ENCODE data around the gene HYAL2.

Gene HYAL2

GRCh38 chr3:50350213-50350526, 27.6 kb upstream of the HYAL2 start:
- Histone ChIP-seq H3K36me3 (ENCODE audit: insufficient read depth, low read length) (peaks cover 33% of the 10 kb centered on the region), H3K9ac (ENCODE audit: low read length) (peak overlapping the region; percentile 71), H3K27ac (ENCODE audit: low read depth, low read length) (peak overlapping the region; percentile 43), H3K4me3 (ENCODE audit: low read depth in 1 of 2, low read length in 2 of 2) (peak overlapping the region; percentile 66 to 91), H3K27me3 (ENCODE audit: control insufficient read depth in 1 of 2, insufficient read depth in 2 of 2, low read length in 2 of 2) (no peaks in the 10 kb centered on the region), H3K9me3 (ENCODE audit: low read length) (no peaks in the 10 kb centered on the region), H3K4me1 (ENCODE audit: insufficient read depth, low read length) (peaks cover 31% of the 10 kb centered on the region)

- Histone ChIP-seq H3K9ac (ENCODE audit: low read length) (no peak overlapping the region), H3K27me3 (ENCODE audit: control insufficient read depth in 1 of 2, insufficient read depth in 2 of 2, low read length in 2 of 2) (no peaks in the 10 kb centered on the region), H3K9me3 (ENCODE audit: low read length) (no peaks in the 10 kb centered on the region), H3K4me1 (ENCODE audit: insufficient read depth, low read length) (peaks cover 34% of the 10 kb centered on the region), H3K27ac (ENCODE audit: low read depth, low read length) (no peak overlapping the region), H3K4me3 (ENCODE audit: low read depth in 1 of 2, low read length in 2 of 2) (no peak overlapping the region), H3K36me3 (ENCODE audit: insufficient read depth, low read length) (peaks cover 10% of the 10 kb centered on the region)
These were observed 24.8 kb upstream of the HYAL2 start for GRCh38 chr3:50347187-50347813.

GRCh38 chr3:50345586-50346234, 23.2 kb upstream of the HYAL2 start, which contains the start of gene ZMYND10:
TSS of gene ZMYND10 (minus strand) at chr3:50345732. CDS start at chr3:50345579, 153 bp downstream.
- no peaks in the 10 kb centered on the region for H3K9me3 ChIP-seq (ENCODE audit: low read length)
- no peaks in the 10 kb centered on the region for H3K27me3 ChIP-seq (ENCODE audit: control insufficient read depth in 1 of 2, insufficient read depth in 2 of 2, low read length in 2 of 2)
- peak within 1 kb of the TSS; percentile 38 to 59 for H3K4me3 ChIP-seq (ENCODE audit: low read depth in 1 of 2, low read length in 2 of 2)
- no peak within 1 kb of the TSS for H3K27ac ChIP-seq (ENCODE audit: low read depth, low read length)
- no peak within 1 kb of the TSS for H3K9ac ChIP-seq (ENCODE audit: low read length)
- peaks cover 33% of the 10 kb centered on the region for H3K4me1 ChIP-seq (ENCODE audit: insufficient read depth, low read length)
- peaks cover 10% of the 10 kb centered on the region for H3K36me3 ChIP-seq (ENCODE audit: insufficient read depth, low read length)

- H3K9me3 ChIP-seq (ENCODE audit: low read length) = no peaks in the 10 kb centered on the region
- no peaks in the 10 kb centered on the region for H3K27me3 ChIP-seq (ENCODE audit: control insufficient read depth in 1 of 2, insufficient read depth in 2 of 2, low read length in 2 of 2)
- H3K4me1 ChIP-seq (ENCODE audit: insufficient read depth, low read length) = peaks cover 33% of the 10 kb centered on the region
- no peak overlapping the region for H3K27ac ChIP-seq (ENCODE audit: low read depth, low read length)
- H3K9ac ChIP-seq (ENCODE audit: low read length) = no peak overlapping the region
- peak overlapping the region; percentile 38 to 59 for H3K4me3 ChIP-seq (ENCODE audit: low read depth in 1 of 2, low read length in 2 of 2)
- H3K36me3 ChIP-seq (ENCODE audit: insufficient read depth, low read length) = peaks cover 10% of the 10 kb centered on the region
These were observed 22.5 kb upstream of the HYAL2 start for GRCh38 chr3:50345008-50345407.

GRCh38 chr3:50342813-50343633, 20.5 kb upstream of the HYAL2 start:
- no peaks in the 10 kb centered on the region for H3K36me3 ChIP-seq (ENCODE audit: insufficient read depth, low read length)
- no peaks in the 10 kb centered on the region for H3K9me3 ChIP-seq (ENCODE audit: low read length)
- H3K4me3 ChIP-seq (ENCODE audit: low read depth in 1 of 2, low read length in 2 of 2) = no peak overlapping the region
- H3K9ac ChIP-seq (ENCODE audit: low read length) = no peak overlapping the region
- no peak overlapping the region for H3K27ac ChIP-seq (ENCODE audit: low read depth, low read length)
- H3K27me3 ChIP-seq (ENCODE audit: control insufficient read depth in 1 of 2, insufficient read depth in 2 of 2, low read length in 2 of 2) = no peaks in the 10 kb centered on the region
- peaks cover 34% of the 10 kb centered on the region for H3K4me1 ChIP-seq (ENCODE audit: insufficient read depth, low read length)

GRCh38 chr3:50341996-50342650, 19.6 kb upstream of the HYAL2 start:
- Histone ChIP-seq H3K9ac (ENCODE audit: low read length) (no peak overlapping the region), H3K9me3 (ENCODE audit: low read length) (no peaks in the 10 kb centered on the region), H3K27me3 (ENCODE audit: control insufficient read depth in 1 of 2, insufficient read depth in 2 of 2, low read length in 2 of 2) (no peaks in the 10 kb centered on the region), H3K27ac (ENCODE audit: low read depth, low read length) (no peak overlapping the region), H3K4me3 (ENCODE audit: low read depth in 1 of 2, low read length in 2 of 2) (no peak overlapping the region), H3K36me3 (ENCODE audit: insufficient read depth, low read length) (no peaks in the 10 kb centered on the region), H3K4me1 (ENCODE audit: insufficient read depth, low read length) (peaks cover 36% of the 10 kb centered on the region)

- H3K4me1 ChIP-seq (ENCODE audit: insufficient read depth, low read length) = peaks cover 37% of the 10 kb centered on the region
- H3K27me3 ChIP-seq (ENCODE audit: control insufficient read depth in 1 of 2, insufficient read depth in 2 of 2, low read length in 2 of 2) = no peaks in the 10 kb centered on the region
- H3K36me3 ChIP-seq (ENCODE audit: insufficient read depth, low read length) = no peaks in the 10 kb centered on the region
- peak overlapping the region in 1 of 2 donors; percentile 58 for H3K4me3 ChIP-seq (ENCODE audit: low read depth in 1 of 2, low read length in 2 of 2)
- no peak overlapping the region for H3K9ac ChIP-seq (ENCODE audit: low read length)
- no peak overlapping the region for H3K27ac ChIP-seq (ENCODE audit: low read depth, low read length)
- no peaks in the 10 kb centered on the region for H3K9me3 ChIP-seq (ENCODE audit: low read length)
These were observed 19.0 kb upstream of the HYAL2 start for GRCh38 chr3:50341537-50341936.

- peaks cover 43% of the 10 kb centered on the region for H3K4me1 ChIP-seq (ENCODE audit: insufficient read depth, low read length)
- peak within 1 kb of the TSS; percentile 59 for H3K27ac ChIP-seq (ENCODE audit: low read depth, low read length)
- H3K9ac ChIP-seq (ENCODE audit: low read length) = no peak within 1 kb of the TSS
These were observed 18.1 kb upstream of the HYAL2 start, which contains the start of gene RASSF1 for GRCh38 chr3:50340448-50341329. TSS of gene RASSF1 (minus strand) at chr3:50340836. CDS start at chr3:50340805, 31 bp downstream.

GRCh38 chr3:50340147-50340447, 17.6 kb upstream of the HYAL2 start:
- peak overlapping the region; percentile 6 for H3K27ac ChIP-seq (ENCODE audit: low read depth, low read length)
- no peak overlapping the region for H3K9ac ChIP-seq (ENCODE audit: low read length)
- H3K36me3 ChIP-seq (ENCODE audit: insufficient read depth, low read length) = no peaks in the 10 kb centered on the region
- peaks cover 39% of the 10 kb centered on the region for H3K4me1 ChIP-seq (ENCODE audit: insufficient read depth, low read length)
- no peaks in the 10 kb centered on the region for H3K9me3 ChIP-seq (ENCODE audit: low read length)
- H3K27me3 ChIP-seq (ENCODE audit: control insufficient read depth in 1 of 2, insufficient read depth in 2 of 2, low read length in 2 of 2) = no peaks in the 10 kb centered on the region
- H3K4me3 ChIP-seq (ENCODE audit: low read depth in 1 of 2, low read length in 2 of 2) = peak overlapping the region; percentile 29 to 58

More at GRCh38 chr3:50340448-50341329, 18.1 kb upstream of the HYAL2 start, which contains the start of gene RASSF1:
- H3K27me3 ChIP-seq (ENCODE audit: control insufficient read depth in 1 of 2, insufficient read depth in 2 of 2, low read length in 2 of 2) = no peaks in the 10 kb centered on the region
- no peaks in the 10 kb centered on the region for H3K36me3 ChIP-seq (ENCODE audit: insufficient read depth, low read length)
- H3K4me3 ChIP-seq (ENCODE audit: low read depth in 1 of 2, low read length in 2 of 2) = peak within 1 kb of the TSS; percentile 29 to 58
- no peaks in the 10 kb centered on the region for H3K9me3 ChIP-seq (ENCODE audit: low read length)

- H3K4me1 ChIP-seq (ENCODE audit: insufficient read depth, low read length) = peaks cover 42% of the 10 kb centered on the region
- no peaks in the 10 kb centered on the region for H3K27me3 ChIP-seq (ENCODE audit: control insufficient read depth in 1 of 2, insufficient read depth in 2 of 2, low read length in 2 of 2)
- H3K36me3 ChIP-seq (ENCODE audit: insufficient read depth, low read length) = no peaks in the 10 kb centered on the region
- H3K9me3 ChIP-seq (ENCODE audit: low read length) = no peaks in the 10 kb centered on the region
- H3K27ac ChIP-seq (ENCODE audit: low read depth, low read length) = peak overlapping the region; percentile 6
- H3K4me3 ChIP-seq (ENCODE audit: low read depth in 1 of 2, low read length in 2 of 2) = peak overlapping the region; percentile 29 to 58
- no peak overlapping the region for H3K9ac ChIP-seq (ENCODE audit: low read length)
These were observed 17.1 kb upstream of the HYAL2 start for GRCh38 chr3:50339485-50340146.

All from muscle layer of colon (tissue), 2 donors.